GM19043 (cell line): ENCODE measurements around the gene ETV3L.
"Not testable (repeated sequence)": the region's sequence is repeated elsewhere in the genome, so short reads cannot be mapped to it uniquely, and the experiment has no call there.

Experiments used
- ATAC-seq: cut with Tn5 transposase; IDR thresholded peaks from one replicate; pipeline ENCODE4 v1.9.1; 2021; ENCODE audit warnings: low read depth; ENCODE audit not compliant: unreplicated experiment

The ETV3L gene

DNA sequence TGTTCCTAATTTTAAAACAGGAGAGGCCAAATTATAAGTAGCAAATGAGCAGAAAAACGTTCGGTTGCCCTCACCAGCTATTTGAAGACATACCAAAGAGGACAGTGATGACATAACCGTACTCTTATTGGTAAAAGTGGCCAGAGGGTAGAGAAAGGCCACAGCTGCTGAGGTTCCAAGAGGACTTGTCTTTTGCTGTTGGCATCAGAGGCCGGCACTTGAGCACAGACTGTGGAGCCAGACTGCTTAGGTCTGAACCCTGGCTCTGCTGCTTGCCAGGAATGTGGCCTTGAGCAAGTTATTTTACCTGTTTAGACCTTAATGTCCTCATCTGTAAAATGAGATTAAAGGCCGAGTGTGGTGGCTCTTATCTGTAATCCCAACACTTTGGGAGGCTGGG lies 14.9 kb downstream of the ETV3L start:
- ATAC-seq: no peak

DNA sequence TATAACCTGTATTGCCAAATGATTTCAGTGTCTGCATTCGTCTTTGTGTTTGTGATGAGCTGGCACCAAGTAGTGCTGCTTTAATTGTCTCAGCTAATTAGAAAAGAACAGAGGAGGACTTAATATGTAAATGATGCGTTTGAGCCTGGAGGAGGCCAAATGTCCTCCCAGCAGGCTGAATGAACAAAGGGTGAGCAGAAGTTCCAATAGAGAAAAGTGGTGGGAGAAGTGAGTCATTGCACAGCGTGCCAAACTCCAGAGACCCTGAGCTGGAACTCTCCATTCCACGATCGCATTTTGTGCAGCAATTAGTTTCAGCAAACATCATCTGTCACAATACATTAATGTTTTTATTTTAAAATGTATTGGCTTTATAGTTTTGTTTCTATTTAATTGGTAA lies 17.9 kb downstream of the ETV3L start:
- no peak for ATAC-seq

DNA sequence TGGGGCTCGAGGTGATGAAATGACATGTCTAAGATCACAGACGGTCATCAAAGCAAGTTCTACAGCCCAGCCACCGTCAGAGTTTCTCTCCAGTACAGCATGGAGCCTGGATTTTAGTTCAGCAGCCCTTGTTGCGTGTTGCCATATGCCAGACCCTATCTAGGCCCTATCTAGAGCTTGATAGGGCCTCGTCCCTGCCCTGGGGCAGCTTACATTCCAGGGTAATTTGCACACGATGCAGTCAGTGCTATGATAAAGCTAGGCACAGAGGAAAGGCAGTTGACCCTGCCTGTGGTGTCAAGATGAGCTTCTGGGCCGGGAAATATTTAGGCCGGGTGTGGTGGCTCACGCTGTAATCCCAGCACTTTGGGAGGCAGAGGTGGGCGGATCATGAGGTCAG lies 18.9 kb downstream of the ETV3L start:
- no peak for ATAC-seq

DNA sequence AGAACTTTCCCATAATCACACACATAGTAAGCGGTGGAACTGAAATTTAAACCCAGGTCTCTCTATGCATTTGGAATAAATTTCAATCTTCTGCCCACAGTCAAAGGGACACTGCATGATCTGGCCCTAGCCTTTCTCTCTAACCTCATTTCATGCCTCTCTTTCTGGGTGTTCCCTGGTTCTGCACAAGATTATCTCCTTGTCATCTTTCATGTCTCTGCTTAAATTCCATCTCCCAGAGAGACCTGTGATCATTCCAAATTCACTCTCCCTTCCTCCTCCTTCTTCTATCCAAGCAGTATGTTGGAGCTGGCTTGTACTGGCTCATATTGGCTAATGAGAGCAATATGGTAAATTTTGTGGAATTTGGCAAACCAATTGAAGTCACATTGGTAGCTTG lies 22.2 kb downstream of the ETV3L start:
- no peak for ATAC-seq

DNA sequence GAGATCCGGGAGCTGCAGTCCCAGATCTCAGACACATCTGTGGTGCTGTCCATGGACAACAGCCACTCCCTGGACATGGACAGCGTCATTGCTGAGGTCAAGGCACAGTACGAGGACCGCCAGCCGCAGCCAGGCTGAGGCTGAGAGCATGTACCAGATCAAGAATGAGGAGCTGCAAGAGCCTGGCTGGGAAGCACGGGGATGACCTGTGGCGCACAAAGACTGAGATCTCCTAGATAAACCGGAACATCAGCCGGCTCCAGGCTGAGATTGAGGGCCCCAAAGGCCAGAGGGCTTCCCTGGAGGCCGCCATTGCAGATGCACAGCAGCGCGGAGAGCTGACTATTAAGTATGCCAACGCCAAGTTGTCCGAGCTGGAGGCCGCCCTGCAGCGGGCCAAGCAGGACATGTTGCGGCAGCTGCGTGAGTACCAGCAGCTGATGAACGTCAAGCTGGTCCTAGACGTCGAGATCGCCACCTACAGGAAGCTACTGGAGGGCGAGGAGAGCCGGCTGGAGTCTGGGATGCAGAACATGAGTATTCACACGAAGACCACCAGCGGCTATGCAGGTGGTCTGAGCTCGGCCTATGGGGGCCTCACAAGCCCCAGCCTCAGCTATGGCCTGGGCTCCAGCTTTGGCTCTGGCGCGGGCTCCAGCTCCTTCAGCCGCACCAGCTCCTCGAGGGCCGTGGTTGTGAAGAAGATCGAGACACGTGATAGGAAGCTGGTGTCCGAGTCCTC lies 25.5 kb downstream of the ETV3L start:
- no peak for ATAC-seq

DNA sequence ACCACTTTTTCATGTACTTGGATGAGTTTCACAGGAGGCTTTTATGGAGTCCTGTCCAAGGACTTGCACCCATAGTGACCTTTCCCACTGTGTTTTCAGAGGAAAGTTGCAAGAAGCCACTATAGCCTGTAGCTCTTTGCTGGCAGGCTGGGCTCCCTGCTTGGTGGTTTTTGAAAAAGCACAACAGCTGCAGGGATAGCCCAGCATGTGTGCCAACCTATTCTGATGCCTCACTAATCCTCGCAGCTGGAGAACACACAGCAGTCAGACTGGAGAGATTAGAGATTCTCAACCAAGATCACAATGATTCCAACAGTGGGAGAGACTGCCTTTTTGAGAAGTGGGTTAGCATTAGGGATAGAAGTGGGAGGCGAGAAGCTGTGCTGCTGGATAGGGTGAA lies 30.0 kb downstream of the ETV3L start:
- ATAC-seq: no peak

DNA sequence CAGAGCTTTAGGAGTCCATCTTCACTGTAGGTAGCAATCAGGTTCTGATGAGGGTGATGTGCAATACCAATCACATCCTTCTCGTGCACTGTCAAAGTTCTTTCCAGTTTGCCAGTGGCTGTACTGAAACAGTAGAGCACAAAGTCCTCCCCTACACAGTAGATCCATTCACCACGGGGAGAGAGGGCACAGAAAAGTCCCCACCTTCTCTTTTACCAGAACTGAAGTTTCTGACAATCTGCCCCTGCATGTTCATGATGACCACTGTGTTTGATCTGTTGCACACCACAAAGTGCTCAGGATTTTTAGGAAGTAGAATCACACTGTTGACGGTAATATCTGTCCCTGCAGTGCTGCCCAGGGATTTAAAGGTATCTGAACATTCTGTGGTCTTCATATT lies 40.4 kb downstream of the ETV3L start:
- ATAC-seq: not testable (repeated sequence)

DNA sequence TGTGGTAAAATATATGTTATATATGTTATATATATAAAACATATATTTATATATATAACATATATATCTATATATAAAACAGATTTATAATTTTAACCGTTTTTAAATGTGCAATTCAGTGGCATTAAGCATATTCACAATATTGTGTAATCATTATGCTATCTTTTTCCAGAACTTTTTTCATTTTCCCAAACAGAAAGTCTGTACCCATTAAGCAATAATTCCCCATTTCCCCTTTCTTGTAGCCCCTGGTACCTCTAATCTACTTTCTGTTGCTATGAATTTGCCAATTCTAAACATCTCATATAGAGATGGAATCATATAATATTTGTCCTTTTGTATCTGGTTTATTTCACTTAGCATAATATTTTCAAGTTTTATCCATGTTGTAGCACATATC lies 43.3 kb downstream of the ETV3L start:
- no peak for ATAC-seq

DNA sequence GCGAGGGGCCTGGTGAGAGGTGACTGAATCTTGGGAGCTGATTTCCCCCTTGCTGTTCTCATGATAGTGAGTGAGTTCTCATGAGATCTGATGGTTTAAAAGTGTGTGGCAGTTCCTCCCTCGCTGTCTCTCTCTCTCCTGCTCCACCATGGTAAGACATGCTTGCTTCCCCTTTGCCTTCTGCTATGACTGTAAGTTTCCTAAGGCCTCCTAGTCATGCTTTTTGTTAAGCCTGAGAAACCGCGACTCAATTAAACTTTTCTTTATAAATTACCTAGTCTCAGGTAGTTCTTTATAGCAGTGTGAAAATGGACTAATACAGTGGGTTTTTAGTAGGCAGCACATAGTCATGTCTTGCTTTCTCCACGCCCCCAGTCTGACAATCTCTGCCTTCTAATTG lies 43.9 kb downstream of the ETV3L start:
- ATAC-seq: not testable (repeated sequence)

DNA sequence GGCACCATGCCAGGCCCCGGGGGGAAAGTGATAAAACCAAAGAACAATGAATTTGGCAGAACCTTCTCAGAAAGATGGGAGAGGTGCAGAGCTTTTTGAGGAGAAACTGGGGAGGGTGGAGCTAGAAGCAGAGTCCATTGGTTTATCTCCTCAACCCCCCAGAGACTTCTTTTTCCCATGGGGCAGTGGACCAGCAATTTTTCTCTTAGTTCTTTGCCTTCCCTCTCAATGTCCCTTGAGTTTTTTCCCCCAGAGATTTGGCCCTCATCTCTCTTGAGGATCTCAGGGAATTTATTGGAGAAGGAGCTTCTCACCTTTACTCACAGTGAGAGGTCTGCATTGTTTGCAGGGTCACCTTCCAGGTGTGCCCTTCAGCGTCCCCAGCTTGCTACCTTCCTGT lies 48.8 kb downstream of the ETV3L start:
- ATAC-seq: no peak

DNA sequence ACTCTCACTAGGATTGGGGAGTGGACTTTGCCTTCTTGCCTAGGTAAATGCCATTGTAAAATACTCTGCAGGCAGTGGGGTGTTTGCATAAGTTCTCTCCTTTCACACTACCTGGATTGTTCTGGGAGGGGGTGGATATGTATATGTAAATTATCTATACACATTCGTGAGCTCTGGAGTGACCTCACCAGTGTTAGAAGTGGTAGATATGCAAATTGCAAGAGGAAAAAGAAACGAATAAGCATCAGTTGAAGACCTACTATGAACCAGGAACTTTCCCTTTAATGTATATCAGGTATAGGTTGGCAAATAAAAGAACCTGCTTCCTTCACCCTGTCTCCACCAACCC lies 52.6 kb downstream of the ETV3L start:
- no peak for ATAC-seq

DNA sequence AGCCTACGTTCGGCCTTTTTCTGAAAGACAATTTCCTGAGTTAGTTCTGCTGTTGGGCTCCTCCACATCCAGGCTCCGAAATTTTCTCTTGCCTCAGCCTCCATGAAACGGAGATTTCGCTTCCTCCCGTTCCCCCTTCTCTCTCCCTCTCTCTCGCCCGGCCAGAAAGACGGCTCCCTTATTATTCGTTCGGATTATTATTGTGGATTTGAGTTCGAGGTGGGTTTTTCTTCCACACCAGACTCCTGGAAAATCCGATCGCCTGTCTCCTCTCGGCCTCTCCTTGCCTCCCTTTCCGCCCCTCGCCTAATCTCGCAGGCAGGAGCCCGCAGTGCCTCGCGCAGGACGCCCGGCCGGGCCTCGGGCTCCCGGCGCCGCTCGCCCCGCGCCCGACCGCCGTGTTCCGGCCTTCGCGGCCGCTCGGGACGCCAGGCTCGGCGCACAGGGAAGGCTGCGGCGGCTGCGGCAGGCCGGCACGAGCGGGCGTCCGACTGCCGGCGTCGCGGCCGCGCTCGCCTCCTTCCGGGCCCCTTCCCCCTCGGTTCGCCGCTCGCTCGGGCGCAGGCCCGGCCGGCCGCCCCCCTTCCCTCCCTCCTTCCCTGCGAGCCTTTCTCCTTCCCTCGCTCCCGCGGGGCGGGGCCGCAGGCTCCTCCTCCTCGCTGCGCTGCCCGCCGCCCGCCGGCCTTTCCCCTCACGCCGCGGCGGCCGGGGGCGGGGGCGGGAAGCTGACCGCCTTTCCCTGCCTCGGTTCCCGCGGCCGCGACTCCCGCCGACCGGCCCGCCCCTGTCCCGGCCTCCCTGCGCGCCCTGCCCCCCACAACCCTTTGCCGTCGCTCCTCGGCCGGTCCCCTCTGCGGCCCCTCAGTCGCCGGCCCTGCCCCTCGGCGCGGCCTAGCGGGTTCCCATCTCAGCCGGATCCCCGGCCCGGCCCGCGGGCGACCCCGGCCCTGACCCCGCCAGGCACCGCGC lies 54.1 kb downstream of the ETV3L start, which contains the start of gene ARHGEF11:
TSS of gene ARHGEF11 (minus strand) at position 493 of the 969 bp plus-strand sequence. CDS start 1,412 bp downstream, outside the sequence.
- peak; percentile 58 for ATAC-seq

DNA sequence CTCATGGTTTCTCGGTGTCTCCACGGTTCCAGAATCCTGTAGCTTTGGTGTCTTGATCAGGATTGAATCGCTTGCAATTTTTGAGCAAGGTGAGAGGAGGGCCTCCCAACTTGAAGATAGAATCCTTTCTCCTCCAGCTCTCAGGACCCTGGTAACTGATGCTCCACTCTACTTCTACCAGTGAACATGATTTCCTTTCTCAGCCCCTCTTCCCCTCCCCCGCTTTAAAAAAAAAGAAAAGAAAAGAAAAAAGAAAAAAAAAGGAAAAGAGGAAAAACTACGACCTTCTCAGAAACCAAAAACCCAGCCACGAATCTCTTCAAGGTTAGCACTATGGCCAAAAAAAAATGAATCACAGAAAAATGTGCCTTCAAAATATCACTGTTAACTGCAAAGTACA lies 55.3 kb downstream of the ETV3L start:
- no peak for ATAC-seq

DNA sequence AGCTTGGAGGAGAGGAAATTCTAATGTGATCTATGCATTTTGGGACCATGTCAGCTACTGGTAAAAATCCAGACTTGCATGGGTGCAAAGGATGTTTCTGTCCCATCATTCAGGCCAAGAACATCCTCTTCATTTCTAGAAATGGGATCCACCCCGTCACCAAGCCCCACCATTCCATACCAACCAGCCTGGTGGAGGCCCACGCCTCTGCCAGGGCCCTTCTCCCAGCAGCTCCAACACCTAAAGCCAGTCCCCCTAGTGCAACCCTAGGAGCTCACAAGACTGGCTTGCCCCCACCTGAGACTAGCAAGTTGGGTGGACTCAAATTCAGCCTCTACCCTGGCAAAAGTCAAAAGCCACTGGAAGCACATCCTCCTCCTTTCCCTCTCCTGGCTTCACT lies 55.9 kb downstream of the ETV3L start:
- no peak for ATAC-seq

DNA sequence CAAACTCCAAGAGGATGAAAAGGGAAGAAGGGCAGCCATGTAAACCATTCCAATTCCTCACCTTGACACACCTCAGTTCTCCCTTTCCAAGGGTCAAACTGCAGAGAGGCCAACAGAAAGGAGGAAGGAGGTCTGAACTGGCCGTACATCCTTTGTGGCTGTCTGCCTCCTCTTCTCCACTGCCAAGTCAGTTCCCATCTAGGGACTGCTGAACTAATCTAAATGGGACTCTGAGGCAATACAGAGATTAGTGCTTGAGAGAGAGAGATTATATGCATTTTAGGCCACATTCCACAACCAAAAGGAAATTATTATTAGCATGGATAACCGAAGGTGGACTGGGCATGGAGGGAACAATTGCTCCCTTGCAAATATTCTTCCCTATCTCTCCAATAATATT lies 56.8 kb downstream of the ETV3L start:
- ATAC-seq: no peak
